ENCODE results near the gene LRP4.

DNA sequence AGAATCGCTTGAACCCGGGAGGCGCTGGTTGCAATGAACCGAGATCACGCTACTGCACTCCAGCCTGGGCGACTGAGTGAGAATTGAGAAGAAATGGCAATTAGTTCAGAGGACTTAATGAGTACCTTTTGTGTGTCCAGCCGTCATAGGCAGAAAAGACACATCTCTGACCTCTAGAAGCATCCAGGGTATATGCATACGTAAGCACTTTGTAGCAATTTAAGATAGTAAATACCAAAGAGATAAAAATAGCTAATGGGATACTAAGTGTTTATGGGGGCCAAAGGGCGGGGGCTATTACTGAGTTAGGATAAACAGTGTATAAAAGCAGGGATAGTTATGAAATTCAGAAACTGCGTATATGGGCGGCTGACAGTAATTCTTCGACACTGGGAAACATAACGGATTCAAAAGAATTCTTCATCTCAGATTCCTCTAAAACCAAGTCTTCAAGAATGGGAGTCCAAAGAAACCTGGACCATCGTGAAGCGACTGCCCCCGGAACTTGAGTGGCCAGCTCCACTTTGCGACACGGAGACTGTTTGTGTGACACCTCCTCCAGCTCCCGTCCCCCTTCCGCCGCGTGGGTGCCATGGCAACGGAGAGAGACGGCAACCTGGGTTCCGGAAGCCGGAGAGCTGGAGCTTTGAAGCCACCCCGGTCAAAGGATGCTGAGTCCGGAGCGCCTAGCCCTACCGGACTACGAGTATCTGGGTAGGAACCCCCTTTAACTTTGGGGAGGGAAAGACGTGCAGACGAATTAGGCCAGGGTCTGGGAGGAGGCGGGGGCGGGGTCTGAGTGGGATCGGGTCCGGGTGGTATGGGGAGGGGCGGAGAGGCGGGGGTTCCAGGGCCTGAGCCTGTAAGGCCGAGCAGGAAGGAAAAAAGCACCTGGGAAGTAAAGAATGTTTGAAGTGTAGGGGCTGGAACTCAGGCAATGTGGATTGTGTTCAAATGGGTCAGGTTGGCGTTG lies 18.1 kb upstream of the LRP4 start, which contains the start of gene CSTPP1:
- TF ChIP-seq, protein P1, sequence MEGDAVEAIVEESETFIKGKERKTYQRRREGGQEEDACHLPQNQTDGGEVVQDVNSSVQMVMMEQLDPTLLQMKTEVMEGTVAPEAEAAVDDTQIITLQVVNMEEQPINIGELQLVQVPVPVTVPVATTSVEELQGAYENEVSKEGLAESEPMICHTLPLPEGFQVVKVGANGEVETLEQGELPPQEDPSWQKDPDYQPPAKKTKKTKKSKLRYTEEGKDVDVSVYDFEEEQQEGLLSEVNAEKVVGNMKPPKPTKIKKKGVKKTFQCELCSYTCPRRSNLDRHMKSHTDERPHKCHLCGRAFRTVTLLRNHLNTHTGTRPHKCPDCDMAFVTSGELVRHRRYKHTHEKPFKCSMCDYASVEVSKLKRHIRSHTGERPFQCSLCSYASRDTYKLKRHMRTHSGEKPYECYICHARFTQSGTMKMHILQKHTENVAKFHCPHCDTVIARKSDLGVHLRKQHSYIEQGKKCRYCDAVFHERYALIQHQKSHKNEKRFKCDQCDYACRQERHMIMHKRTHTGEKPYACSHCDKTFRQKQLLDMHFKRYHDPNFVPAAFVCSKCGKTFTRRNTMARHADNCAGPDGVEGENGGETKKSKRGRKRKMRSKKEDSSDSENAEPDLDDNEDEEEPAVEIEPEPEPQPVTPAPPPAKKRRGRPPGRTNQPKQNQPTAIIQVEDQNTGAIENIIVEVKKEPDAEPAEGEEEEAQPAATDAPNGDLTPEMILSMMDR (conservative IDR thresholded peaks at IDR 0.05; ENCODE audit: low read depth, low read length) = no peak
- no peak for TF ChIP-seq EZH2phosphoT487 (IDR thresholded peaks at IDR 0.05; ENCODE audit: borderline replicate concordance, low read length)
- no peak for TF ChIP-seq EZH2 (IDR thresholded peaks at IDR 0.05; ENCODE audit: low read length, unreplicated experiment)

All from PC-3 (cell line).